Neural progenitor cell (in vitro differentiated cells): ENCODE results near the gene LMAN2. TPM values are rescaled to one million over a fixed set of nuclear protein-coding genes. Genes with fewer than 3 reads are reported as not detected.

Experiments used
- DNase-seq: peaks from one replicate; pipeline ENCODE4 v3.0.0-alpha.2; 2016; ENCODE audit warnings: low spot score
- H2AFZ ChIP-seq: fragments of 200-600 bp; sonication (generic); replicated peaks from 2 replicates; pipeline ENCODE4 v1.6.1; 2016; ENCODE audit warnings: antibody characterized with exemption
- H3F3A ChIP-seq: fragments of 200-600 bp; sonication (generic); 2 replicates; pipeline ENCODE4 v1.6.1; 2016; ENCODE audit warnings: antibody characterized with exemption, low read depth
- H3K27ac ChIP-seq: fragments of 200-600 bp; sonication (generic); 2 replicates; pipeline ENCODE4 v1.5.1; 2016; ENCODE audit warnings: mild to moderate bottlenecking
- H3K27me3 ChIP-seq: fragments of 200-600 bp; sonication (generic); 2 replicates; pipeline ENCODE4 v1.6.1; 2016; ENCODE audit warnings: mild to moderate bottlenecking, moderate library complexity
- H3K36me3 ChIP-seq: fragments of 200-600 bp; sonication (generic); 2 replicates; pipeline ENCODE4 v1.5.1; 2016
- H3K4me1 ChIP-seq: fragments of 200-600 bp; sonication (generic); 2 replicates; pipeline ENCODE4 v1.6.1; 2016; ENCODE audit warnings: mixed run types
- H3K4me2 ChIP-seq: fragments of 200-600 bp; sonication (generic); 2 replicates; pipeline ENCODE4 v1.6.1; 2016
- H3K4me3 ChIP-seq: fragments of 200-600 bp; sonication (generic); 2 replicates; pipeline ENCODE4 v1.5.1; 2016
- H3K79me2 ChIP-seq: fragments of 200-600 bp; sonication (generic); 2 replicates; pipeline ENCODE4 v1.6.1; 2016; ENCODE audit warnings: low read depth
- H3K9ac ChIP-seq: fragments of 200-600 bp; sonication (generic); 2 replicates; pipeline ENCODE4 v1.6.1; 2016
- H3K9me3 ChIP-seq: fragments of 200-600 bp; sonication (generic); 2 replicates; pipeline ENCODE4 v1.5.1; 2016; ENCODE audit warnings: low read depth
- H4K20me1 ChIP-seq: fragments of 200-600 bp; sonication (generic); 2 replicates; pipeline ENCODE4 v1.6.1; 2016; ENCODE audit warnings: low read depth
- H3K27ac Mint-ChIP-seq: 3 replicates; pipeline ENCODE4 v1.8.0; 2021; ENCODE audit warnings: mixed read lengths
- H3K27me3 Mint-ChIP-seq: 2 replicates; pipeline ENCODE4 v1.8.0; 2022; ENCODE audit warnings: low read depth, mild to moderate bottlenecking, inconsistent platforms, moderate library complexity, mixed read lengths; ENCODE audit not compliant: insufficient read depth
- H3K36me3 Mint-ChIP-seq: 3 replicates; pipeline ENCODE4 v1.8.0; 2021; ENCODE audit warnings: mixed read lengths
- H3K4me1 Mint-ChIP-seq: 3 replicates; pipeline ENCODE4 v1.8.0; 2021; ENCODE audit warnings: mixed read lengths
- H3K4me3 Mint-ChIP-seq: 3 replicates; pipeline ENCODE4 v1.8.0; 2021; ENCODE audit warnings: mild to moderate bottlenecking, moderate library complexity, mixed read lengths
- H3K9me3 Mint-ChIP-seq: 3 replicates; pipeline ENCODE4 v1.8.0; 2020; ENCODE audit warnings: mixed read lengths
- CTCF ChIP-seq: fragments of 200-600 bp; sonication (generic); IDR thresholded peaks from 2 replicates; pipeline ENCODE4 v1.5.1; 2017; ENCODE audit warnings: antibody characterized with exemption, mild to moderate bottlenecking
- EZH2 ChIP-seq: fragments of 200-600 bp; sonication (generic); IDR thresholded peaks from 2 replicates; pipeline ENCODE4 v1.6.1; 2017; ENCODE audit warnings: antibody characterized with exemption, mild to moderate bottlenecking, moderate library complexity
- EZH2phosphoT487 ChIP-seq: fragments of 200-600 bp; sonication (generic); IDR thresholded peaks from 2 replicates; pipeline ENCODE4 v1.6.1; 2017; ENCODE audit warnings: antibody characterized with exemption
- total RNA-seq: library from RNA; depleted of rRNA; stranded (reverse); fragments of >200 nt; gene quantifications from 2 replicates; pipeline ENCODE4 v1.2.3, GENCODE V29; 2015; ENCODE audit warnings: low replicate concordance

Gene LMAN2
- total RNA-seq, 1 donor from 2014 or later: 96.5 TPM

- Mint-ChIP-seq H3K9me3 (no peaks in the 10 kb centered on the region), H3K4me1 (no peaks in the 10 kb centered on the region), H3K27me3 (peaks cover 4% of the 10 kb centered on the region), H3K27ac (no peak overlapping the region), H3K36me3 (peaks cover 16% of the 10 kb centered on the region), H3K4me3 (peak overlapping the region; percentile 58)
- H3F3A ChIP-seq: no peaks in the 10 kb centered on the region
- DNase-seq: no peak
- H3K9me3 ChIP-seq: no peaks in the 10 kb centered on the region
- H3K27me3 ChIP-seq: no peaks in the 10 kb centered on the region
- H3K79me2 ChIP-seq: peaks cover 3% of the 10 kb centered on the region
- no peak overlapping the region for H3K27ac ChIP-seq
- no peak for TF ChIP-seq EZH2
- no peaks in the 10 kb centered on the region for H3K4me1 ChIP-seq
- H3K4me3 ChIP-seq: no peak overlapping the region
- H3K4me2 ChIP-seq: no peak overlapping the region
- H2AFZ ChIP-seq: no peak overlapping the region
- H3K36me3 ChIP-seq: no peaks in the 10 kb centered on the region
- H4K20me1 ChIP-seq: peaks cover 9% of the 10 kb centered on the region
- H3K9ac ChIP-seq: no peak overlapping the region
Observed at GRCh38 chr5:177336603-177337494, 14.6 kb downstream of the LMAN2 start.

- Histone ChIP-seq H3K27me3 (no peaks in the 10 kb centered on the region), H4K20me1 (peaks cover 5% of the 10 kb centered on the region), H3K4me2 (no peak overlapping the region), H3K36me3 (no peaks in the 10 kb centered on the region), H3K4me3 (no peak overlapping the region), H3K9ac (no peak overlapping the region), H2AFZ (no peak overlapping the region), H3K9me3 (no peaks in the 10 kb centered on the region), H3K27ac (no peak overlapping the region), H3K4me1 (no peaks in the 10 kb centered on the region), H3F3A (no peaks in the 10 kb centered on the region), H3K79me2 (no peaks in the 10 kb centered on the region)
- H3K27ac Mint-ChIP-seq: peak overlapping the region; percentile 57
- no peaks in the 10 kb centered on the region for H3K9me3 Mint-ChIP-seq
- H3K4me3 Mint-ChIP-seq: peak overlapping the region; percentile 58
- peak; percentile 25 for DNase-seq
- H3K4me1 Mint-ChIP-seq: no peaks in the 10 kb centered on the region
- peaks cover 11% of the 10 kb centered on the region for H3K36me3 Mint-ChIP-seq
- peaks cover 4% of the 10 kb centered on the region for H3K27me3 Mint-ChIP-seq
- TF ChIP-seq EZH2 (no peak), EZH2phosphoT487 (no peak), CTCF (peak; percentile 9)
Observed at GRCh38 chr5:177336112-177336511, 15.4 kb downstream of the LMAN2 start.

- H3K79me2 ChIP-seq: no peaks in the 10 kb centered on the region
- Mint-ChIP-seq H3K27me3 (peaks cover 4% of the 10 kb centered on the region), H3K9me3 (no peaks in the 10 kb centered on the region), H3K36me3 (peaks cover 11% of the 10 kb centered on the region), H3K27ac (no peak overlapping the region), H3K4me3 (no peak overlapping the region), H3K4me1 (no peaks in the 10 kb centered on the region)
- DNase-seq: no peak
- H3K9me3 ChIP-seq: no peaks in the 10 kb centered on the region
- no peaks in the 10 kb centered on the region for H3F3A ChIP-seq
- H3K36me3 ChIP-seq: no peaks in the 10 kb centered on the region
- H4K20me1 ChIP-seq: peaks cover 5% of the 10 kb centered on the region
- H3K9ac ChIP-seq: no peak overlapping the region
- H2AFZ ChIP-seq: no peak overlapping the region
- H3K4me1 ChIP-seq: no peaks in the 10 kb centered on the region
- TF ChIP-seq EZH2phosphoT487 (no peak), EZH2 (no peak), CTCF (no peak)
- H3K27me3 ChIP-seq: no peaks in the 10 kb centered on the region
- H3K4me2 ChIP-seq: no peak overlapping the region
- H3K4me3 ChIP-seq: no peak overlapping the region
- no peak overlapping the region for H3K27ac ChIP-seq
Observed at GRCh38 chr5:177335701-177336065, 15.8 kb downstream of the LMAN2 start.
